MCF 10A (cell line): ENCODE data around the gene CERS6. TPM values are rescaled to one million over a fixed set of nuclear protein-coding genes. Genes with fewer than 3 reads are reported as not detected.

Experiments used
- BruUV-seq: library from RNA; stranded (reverse); fragments of 400-500 nt; replicated peaks from 2 replicates; lab custom pipeline; 2021; lab: Mats Ljungman, UMichigan
- CTCF ChIA-PET: fragments of 300-600 bp; sonication (Branson Sonifier 250); formaldehyde crosslinking; extraction: SDS; loops from one replicate; lab custom pipeline; 2021; ENCODE audit warnings: antibody characterized with exemption, inconsistent platforms; lab: Yijun Ruan, JAX
- POLR2A ChIA-PET: fragments of 300-600, 350-650 bp; sonication (Branson Sonifier 250); formaldehyde crosslinking; extraction: SDS; loops from one replicate; lab custom pipeline; 2020; ENCODE audit warnings: antibody characterized with exemption, inconsistent platforms; lab: Yijun Ruan, JAX
- DNase-seq: peaks from one replicate; pipeline ENCODE4 v3.0.0-alpha.2; 2018; ENCODE audit not compliant: unreplicated experiment
- H3K27ac Mint-ChIP-seq: one replicate; pipeline ENCODE4 v1.8.0; 2022; ENCODE audit warnings: mild to moderate bottlenecking, low read depth, mixed read lengths; ENCODE audit not compliant: unreplicated experiment
- H3K27me3 Mint-ChIP-seq: one replicate; pipeline ENCODE4 v1.8.0; 2022; ENCODE audit warnings: mixed read lengths; ENCODE audit not compliant: insufficient read depth, unreplicated experiment
- H3K36me3 Mint-ChIP-seq: one replicate; pipeline ENCODE4 v1.8.0; 2022; ENCODE audit warnings: mild to moderate bottlenecking, moderate library complexity, mixed read lengths; ENCODE audit not compliant: insufficient read depth, unreplicated experiment
- H3K4me1 Mint-ChIP-seq: one replicate; pipeline ENCODE4 v1.8.0; 2022; ENCODE audit warnings: mixed read lengths; ENCODE audit not compliant: insufficient read depth, unreplicated experiment
- H3K4me3 Mint-ChIP-seq: one replicate; pipeline ENCODE4 v1.8.0; 2022; ENCODE audit warnings: mild to moderate bottlenecking, moderate library complexity, mixed read lengths; ENCODE audit not compliant: unreplicated experiment
- H3K9me3 Mint-ChIP-seq: one replicate; pipeline ENCODE4 v1.8.0; 2022; ENCODE audit warnings: mixed read lengths; ENCODE audit not compliant: unreplicated experiment
- CTCF ChIP-seq: fragments of 200-600 bp; IDR thresholded peaks from one replicate; pipeline ENCODE4 v1.8.0; 2022; ENCODE audit warnings: antibody characterized with exemption, mild to moderate bottlenecking; ENCODE audit not compliant: unreplicated experiment
- intact Hi-C: fragments of 100-400 bp; cut with micrococcal nuclease; formaldehyde crosslinking; loops from 2 replicates; pipeline ENCODE4 v1.14.1; 2022
- total RNA-seq: library from RNA; stranded (reverse); gene quantifications from 2 replicates; pipeline ENCODE4 v1.2.3, GENCODE V29; 2022

CERS6 gene
- total RNA-seq, 1 experiment from 2014 or later, result 27.4 TPM

- ChIA-PET POLR2A (interaction anchor here (1.0 to 3.3 kb wide), 3 partner anchors 8 to 99 kb away, joined by 4 to 12 read pairs (median 4); no protein-coding TSS in a partner anchor), CTCF (interaction anchor here (1.5 kb wide), 1 partner anchor 8 kb away, joined by 6 read pairs; no protein-coding TSS in a partner anchor)
- Mint-ChIP-seq H3K27me3 (no peaks in the 10 kb centered on the region), H3K9me3 (no peaks in the 10 kb centered on the region), H3K4me1 (peaks cover 36% of the 10 kb centered on the region), H3K4me3 (no peak overlapping the region), H3K27ac (no peak overlapping the region), H3K36me3 (no peaks in the 10 kb centered on the region)
- TF ChIP-seq CTCF, result no peak
- intact Hi-C loops, result no loop called here
- BruUV-seq, result no TSS peak
- DNase-seq, result no peak
Measured at GRCh38 chr2:168466190-168466737, 10.2 kb downstream of the CERS6 start.

GRCh38 chr2:168466834-168467565 is 10.9 kb downstream of the CERS6 start:
- TF ChIP-seq CTCF, result no peak
- POLR2A ChIA-PET, result interaction anchor here (1.0 to 3.3 kb wide), 4 partner anchors 9 to 99 kb away, joined by 3 to 12 read pairs (median 4); no protein-coding TSS in a partner anchor
- CTCF ChIA-PET, result interaction anchor here (0.6 to 1.5 kb wide), 4 partner anchors 9 to 311 kb away, joined by 3 to 6 read pairs (median 3); no protein-coding TSS in a partner anchor
- Mint-ChIP-seq H3K4me3 (no peak overlapping the region), H3K27me3 (no peaks in the 10 kb centered on the region), H3K9me3 (no peaks in the 10 kb centered on the region), H3K36me3 (no peaks in the 10 kb centered on the region), H3K4me1 (peaks cover 29% of the 10 kb centered on the region), H3K27ac (no peak overlapping the region)
- BruUV-seq, result no TSS peak
- DNase-seq, result no peak
- intact Hi-C loops, result no loop called here

GRCh38 chr2:168467729-168468128 is 11.7 kb downstream of the CERS6 start:
- intact Hi-C loops, result no loop called here
- no peak for DNase-seq
- Mint-ChIP-seq H3K4me1 (peaks cover 29% of the 10 kb centered on the region), H3K9me3 (no peaks in the 10 kb centered on the region), H3K27ac (no peak overlapping the region), H3K27me3 (no peaks in the 10 kb centered on the region), H3K36me3 (no peaks in the 10 kb centered on the region), H3K4me3 (no peak overlapping the region)
- TF ChIP-seq CTCF, result no peak
- ChIA-PET POLR2A (interaction anchor here (1.2 to 3.3 kb wide), 2 partner anchors 10 to 51 kb away, joined by 3 to 12 read pairs; no protein-coding TSS in a partner anchor), CTCF (interaction anchor here (0.7 to 1.6 kb wide), 4 partner anchors 10 to 310 kb away, joined by 3 to 9 read pairs (median 4); no protein-coding TSS in a partner anchor)
- no TSS peak for BruUV-seq

GRCh38 chr2:168468354-168468753 is 12.3 kb downstream of the CERS6 start:
- Mint-ChIP-seq H3K27me3 (no peaks in the 10 kb centered on the region), H3K9me3 (no peaks in the 10 kb centered on the region), H3K27ac (no peak overlapping the region), H3K36me3 (no peaks in the 10 kb centered on the region), H3K4me3 (no peak overlapping the region), H3K4me1 (peaks cover 29% of the 10 kb centered on the region)
- ChIA-PET POLR2A (interaction anchor here (0.7 to 3.3 kb wide), 2 partner anchors 10 to 258 kb away, joined by 3 to 12 read pairs; no protein-coding TSS in a partner anchor), CTCF (interaction anchor here (1.3 to 1.6 kb wide), 2 partner anchors 9 to 19 kb away, joined by 3 to 9 read pairs; no protein-coding TSS in a partner anchor)
- DNase-seq, result no peak
- BruUV-seq, result no TSS peak
- no peak for TF ChIP-seq CTCF
- intact Hi-C loops, result no loop called here
